Fibroblast of villous mesenchyme (primary cell): Measurements from ENCODE around the gene SOX5. TPM values are rescaled to one million over a fixed set of nuclear protein-coding genes. Genes with fewer than 3 reads are reported as not detected.
"Not testable (repeated sequence)": the region's sequence is repeated elsewhere in the genome, so short reads cannot be mapped to it uniquely, and the experiment has no call there.

Source experiments
- DNase-seq: peaks from one replicate; pipeline ENCODE4 v3.0.0-alpha.2; 2010; ENCODE audit warnings: low read depth
- H3K4me3 ChIP-seq: 2 replicates; pipeline ENCODE4 v1.5.1; 2011; ENCODE audit warnings: low read depth, mild to moderate bottlenecking, low read length
- total RNA-seq: library from RNA; depleted of rRNA; stranded (reverse); fragments of >200 nt; gene quantifications from 2 replicates; pipeline ENCODE4 v1.2.3, GENCODE V29; 2012
- TF ChIP-seq, protein P1 (sequence below): IDR thresholded peaks from 2 replicates; pipeline ENCODE4 v1.5.1; 2012; ENCODE audit warnings: low read depth, mild to moderate bottlenecking, low read length; ENCODE audit not compliant: insufficient read depth

The SOX5 gene
- total RNA-seq, 1 donor: 13.8 TPM

DNA sequence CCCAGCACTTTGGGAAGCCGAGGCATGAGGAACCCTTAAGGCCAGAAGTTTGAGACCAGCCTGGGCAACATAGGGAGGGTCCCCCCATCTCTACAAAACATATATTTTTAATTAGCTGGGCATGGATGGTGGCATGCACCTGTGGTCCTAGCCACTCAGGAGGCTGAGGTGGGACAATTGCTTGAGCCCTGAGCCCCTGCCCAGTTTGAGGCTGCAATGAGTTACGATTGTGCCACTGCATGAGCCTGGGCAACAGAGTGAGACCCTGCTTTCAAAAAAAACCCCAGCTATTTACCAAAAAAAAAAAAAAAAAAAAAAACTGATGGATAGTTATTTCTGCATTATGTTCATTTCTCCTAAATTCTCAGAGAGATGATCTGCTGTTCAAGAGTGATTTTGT is 230.0 kb downstream of the SOX5 start:
- H3K4me3 ChIP-seq: no peak overlapping the region
- TF ChIP-seq, protein P1, sequence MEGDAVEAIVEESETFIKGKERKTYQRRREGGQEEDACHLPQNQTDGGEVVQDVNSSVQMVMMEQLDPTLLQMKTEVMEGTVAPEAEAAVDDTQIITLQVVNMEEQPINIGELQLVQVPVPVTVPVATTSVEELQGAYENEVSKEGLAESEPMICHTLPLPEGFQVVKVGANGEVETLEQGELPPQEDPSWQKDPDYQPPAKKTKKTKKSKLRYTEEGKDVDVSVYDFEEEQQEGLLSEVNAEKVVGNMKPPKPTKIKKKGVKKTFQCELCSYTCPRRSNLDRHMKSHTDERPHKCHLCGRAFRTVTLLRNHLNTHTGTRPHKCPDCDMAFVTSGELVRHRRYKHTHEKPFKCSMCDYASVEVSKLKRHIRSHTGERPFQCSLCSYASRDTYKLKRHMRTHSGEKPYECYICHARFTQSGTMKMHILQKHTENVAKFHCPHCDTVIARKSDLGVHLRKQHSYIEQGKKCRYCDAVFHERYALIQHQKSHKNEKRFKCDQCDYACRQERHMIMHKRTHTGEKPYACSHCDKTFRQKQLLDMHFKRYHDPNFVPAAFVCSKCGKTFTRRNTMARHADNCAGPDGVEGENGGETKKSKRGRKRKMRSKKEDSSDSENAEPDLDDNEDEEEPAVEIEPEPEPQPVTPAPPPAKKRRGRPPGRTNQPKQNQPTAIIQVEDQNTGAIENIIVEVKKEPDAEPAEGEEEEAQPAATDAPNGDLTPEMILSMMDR: no peak
- DNase-seq: no peak

DNA sequence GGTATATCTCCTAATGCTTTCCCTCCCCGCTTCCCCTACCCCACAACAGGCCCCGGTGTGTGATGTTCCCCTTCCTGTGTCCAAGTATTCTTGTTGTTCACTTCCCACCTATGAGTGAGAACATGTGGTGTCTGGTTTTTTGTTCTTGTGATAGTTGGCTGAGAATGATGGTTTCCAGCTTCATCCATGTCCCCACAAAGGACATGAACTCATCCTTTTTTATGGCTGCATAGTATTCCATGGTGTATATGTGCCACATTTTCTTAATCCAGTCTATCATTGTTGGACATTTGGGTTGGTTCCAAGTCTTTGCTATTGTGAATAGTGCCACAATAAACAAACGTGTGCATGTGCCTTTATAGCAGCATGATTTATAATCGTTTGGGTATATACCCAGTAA is 239.1 kb downstream of the SOX5 start:
- not testable (repeated sequence) for DNase-seq, H3K4me3 ChIP-seq

DNA sequence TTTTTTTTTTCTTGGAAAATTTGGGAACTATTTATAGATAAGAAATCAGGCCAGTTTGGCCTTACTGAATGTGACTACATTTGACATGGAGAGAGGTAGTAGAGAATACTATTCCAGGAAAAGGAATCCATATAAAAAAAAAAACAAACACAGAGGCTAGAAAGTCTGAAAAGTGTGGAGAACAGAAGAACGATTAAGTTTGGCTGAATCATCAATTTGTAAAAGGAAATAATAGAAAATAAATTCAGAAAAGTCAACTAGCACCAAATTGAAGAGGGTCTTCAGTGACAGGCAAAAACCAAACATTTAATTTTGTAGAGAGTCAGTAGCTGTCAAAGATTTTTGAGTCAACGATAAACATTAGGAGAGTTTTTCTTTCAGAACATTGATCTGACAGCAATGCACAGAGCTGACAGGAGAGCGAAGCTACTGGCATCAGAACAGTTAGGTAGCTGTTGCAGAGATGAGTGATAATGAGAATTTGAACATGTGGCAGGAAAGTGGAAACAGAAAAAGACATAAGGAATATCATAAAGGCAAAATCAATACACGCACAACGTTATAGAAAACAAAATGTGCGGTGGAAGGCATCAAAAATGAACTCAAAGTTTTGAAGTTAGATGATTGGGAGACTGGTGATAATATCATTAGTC is 241.2 kb downstream of the SOX5 start:
- TF ChIP-seq, protein P1: no peak
- no peak for DNase-seq
- no peak overlapping the region for H3K4me3 ChIP-seq

DNA sequence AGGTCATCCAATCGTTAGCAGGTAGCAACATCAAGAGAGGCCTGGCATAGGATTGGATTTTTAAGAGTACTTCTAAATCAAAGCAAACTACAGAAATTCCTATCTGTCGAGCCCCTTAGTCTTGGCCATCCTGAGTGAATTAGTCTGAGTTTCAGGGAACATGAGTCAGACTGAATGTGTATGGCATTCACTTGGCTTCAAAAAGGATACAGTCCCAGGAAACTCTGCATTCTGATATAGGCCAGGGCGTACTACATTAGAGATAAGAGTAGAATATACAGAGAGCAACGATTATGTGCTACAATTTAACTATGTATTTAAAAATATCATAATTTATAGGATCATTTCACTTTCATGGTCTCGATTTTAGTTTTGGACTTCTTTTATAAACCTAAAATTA is 242.2 kb downstream of the SOX5 start:
- no peak for DNase-seq
- H3K4me3 ChIP-seq: no peak overlapping the region
- TF ChIP-seq, protein P1: no peak

DNA sequence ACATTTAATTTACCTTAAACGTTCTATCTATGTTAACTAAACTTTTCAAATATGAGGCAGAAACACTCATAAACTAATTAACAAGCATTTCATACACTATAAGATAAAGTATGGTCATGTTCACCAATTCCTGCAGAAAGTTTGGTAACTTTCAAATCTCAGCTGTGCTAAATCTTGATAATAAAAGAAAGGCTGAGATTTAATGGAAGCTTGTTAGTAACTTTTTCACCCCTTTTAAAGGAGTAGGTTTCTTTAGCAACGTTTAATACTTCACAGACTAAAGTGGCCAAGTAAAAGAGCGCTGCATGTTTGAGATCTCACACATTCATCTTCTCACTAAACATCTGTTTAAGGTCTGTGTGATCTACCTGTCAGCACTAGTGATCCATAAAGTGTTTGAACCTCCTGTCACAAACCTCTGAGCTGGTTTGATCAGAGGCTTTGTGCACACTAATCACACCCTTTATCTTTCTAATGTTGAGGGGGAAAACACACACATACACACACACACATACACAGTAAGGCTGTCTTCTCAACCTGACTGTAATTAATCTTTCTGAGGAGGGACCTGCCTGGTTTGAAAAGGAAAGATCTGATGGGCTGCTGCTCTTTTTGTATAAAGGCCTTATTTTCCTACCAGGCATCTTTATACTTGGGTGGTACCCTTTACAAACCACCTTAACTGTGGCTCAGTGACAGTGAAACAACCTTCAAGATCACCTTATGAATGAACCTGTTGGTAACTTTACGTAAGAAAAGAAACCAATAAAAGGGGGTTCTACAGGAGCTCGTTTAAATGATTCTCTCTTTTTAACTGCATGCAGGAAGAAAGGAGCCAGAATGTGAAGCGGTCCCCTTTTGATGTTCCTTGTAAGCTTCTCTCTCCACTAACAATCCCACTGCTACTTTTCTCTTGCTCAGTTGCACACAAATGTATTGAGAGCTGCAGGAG is 244.2 kb downstream of the SOX5 start:
- no peak for DNase-seq
- no peak overlapping the region for H3K4me3 ChIP-seq
- TF ChIP-seq, protein P1: no peak

DNA sequence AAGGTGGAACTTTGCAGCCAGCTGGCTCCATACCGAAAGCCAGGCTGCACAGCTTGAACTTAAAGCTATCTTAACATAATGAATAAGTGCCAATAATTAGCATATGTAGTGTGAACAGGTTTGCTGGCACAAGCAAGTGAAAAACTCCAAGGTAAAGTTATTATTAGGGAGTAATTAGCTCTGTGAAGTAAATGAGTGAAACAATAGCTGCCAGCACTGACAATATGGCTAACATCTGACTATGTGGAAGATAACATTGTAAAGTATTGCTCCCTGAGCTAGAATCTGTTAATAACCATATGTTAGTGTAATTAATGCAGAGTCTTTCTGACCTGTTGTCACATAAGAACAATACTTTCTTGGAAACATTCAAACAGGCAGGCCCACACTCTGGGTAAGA is 246.4 kb downstream of the SOX5 start:
- DNase-seq: no peak
- H3K4me3 ChIP-seq: no peak overlapping the region
- TF ChIP-seq, protein P1: no peak

DNA sequence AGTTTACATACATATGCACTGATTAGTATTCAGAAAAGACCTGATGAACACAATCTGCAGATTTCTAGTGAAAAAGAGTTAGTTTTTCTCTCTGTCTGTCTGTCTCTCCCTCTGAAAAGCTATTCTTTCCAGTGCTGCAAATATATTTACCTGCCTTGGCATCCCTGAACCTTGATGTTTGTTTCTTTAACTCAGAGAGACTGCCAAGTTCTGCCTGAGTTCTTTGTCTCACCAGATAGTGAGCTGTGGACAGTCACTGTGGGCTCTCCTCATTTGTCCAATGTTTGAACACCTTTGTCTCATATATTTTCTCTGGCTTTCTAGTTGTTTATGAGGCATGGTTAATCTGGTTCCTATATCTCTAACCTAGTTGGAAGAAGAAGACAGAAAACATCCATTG is 250.4 kb downstream of the SOX5 start:
- TF ChIP-seq, protein P1: no peak
- no peak for DNase-seq
- H3K4me3 ChIP-seq: no peak overlapping the region
